ENCODE data around the gene FGF23.

Gene FGF23

GRCh38 chr12:4322726-4323125 lies 56.8 kb downstream of the FGF23 start:
- peak overlapping the region; percentile 77 for H3K4me2 ChIP-seq (ENCODE audit: low read length)
- H3K27ac ChIP-seq (ENCODE audit: low read length): peak overlapping the region; percentile 28
- H3K4me3 ChIP-seq (ENCODE audit: low read length): peak overlapping the region; percentile 96
- peaks cover 4% of the 10 kb centered on the region for H3K36me3 ChIP-seq (replicated peaks; ENCODE audit: low read depth, low read length)
- no peaks in the 10 kb centered on the region for H3K9me3 ChIP-seq (ENCODE audit: insufficient read depth, low read length)
- TF ChIP-seq CTCF (IDR thresholded peaks at IDR 0.05; ENCODE audit: low read depth, low read length): no peak
- TF ChIP-seq EZH2phosphoT487 (IDR thresholded peaks at IDR 0.05; ENCODE audit: low read depth): no peak
- peak overlapping the region; percentile 76; the same call in 1 of the 2 replicates for H3K9ac ChIP-seq (ENCODE audit: low read length)
- H4K20me1 ChIP-seq (ENCODE audit: insufficient read depth, low read length): no peaks in the 10 kb centered on the region
- H3K79me2 ChIP-seq (ENCODE audit: low read length): peaks cover 54% of the 10 kb centered on the region
- no peak overlapping the region for H2AFZ ChIP-seq (ENCODE audit: low read depth, low read length)
- no peaks in the 10 kb centered on the region for H3K27me3 ChIP-seq (ENCODE audit: low read depth, low read length)
- H3K4me1 ChIP-seq (ENCODE audit: low read length): peaks cover 25% of the 10 kb centered on the region

DNA sequence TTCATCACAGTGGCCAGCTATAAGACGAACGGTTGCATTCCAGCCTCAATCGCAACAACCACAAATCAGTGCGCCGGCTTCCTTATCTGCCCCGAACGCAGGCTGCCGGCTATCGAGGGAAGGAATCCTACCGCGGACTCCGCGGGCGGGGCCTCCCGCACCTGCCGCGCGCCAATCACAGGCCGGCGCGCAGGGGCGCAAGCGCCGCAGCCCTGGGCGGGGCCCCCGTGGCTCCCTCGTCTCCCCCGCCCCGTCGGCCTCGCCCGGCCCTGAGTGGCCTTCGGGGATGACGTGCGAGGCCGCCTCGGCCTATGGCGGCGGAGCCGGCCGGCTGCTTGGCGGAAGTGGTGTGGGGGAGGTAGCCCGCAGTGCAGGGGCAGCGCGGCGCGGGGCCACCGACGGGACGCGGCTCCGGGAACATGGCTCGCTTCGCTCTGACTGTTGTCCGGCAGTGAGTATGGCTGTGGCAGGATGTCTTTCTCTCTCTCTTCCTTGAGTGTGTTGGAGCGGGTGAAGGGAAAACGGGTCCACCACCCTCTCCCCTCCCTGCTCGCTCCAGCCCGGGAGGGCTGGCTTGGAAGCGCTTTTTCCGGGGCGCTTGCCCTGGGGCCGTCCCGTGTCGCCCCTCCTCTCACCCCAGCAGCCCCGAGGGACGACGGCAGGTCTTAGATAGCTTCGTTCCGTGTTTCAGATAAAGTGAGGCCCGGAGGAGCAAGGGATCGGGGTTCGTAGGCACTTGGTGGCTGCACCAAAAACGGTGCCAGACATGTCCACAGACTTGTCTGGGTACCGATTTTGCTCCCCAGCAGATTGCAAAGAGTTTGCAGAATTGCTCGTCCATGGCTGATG lies 58.4 kb downstream of the FGF23 start, which contains the start of gene TIGAR:
TIGAR (plus strand) TSS at position 361 of the 849 bp plus-strand sequence; CDS start at position 420, 59 bp downstream.
- peak within 1 kb of the TSS; percentile 62 for H3K27ac ChIP-seq (ENCODE audit: low read length)
- H3K4me1 ChIP-seq (ENCODE audit: low read length): peaks cover 25% of the 10 kb centered on the region
- no peak for TF ChIP-seq CTCF (IDR thresholded peaks at IDR 0.05; ENCODE audit: low read depth, low read length)
- TF ChIP-seq EZH2phosphoT487 (IDR thresholded peaks at IDR 0.05; ENCODE audit: low read depth): no peak
- peak within 1 kb of the TSS; percentile 95 for H3K4me2 ChIP-seq (ENCODE audit: low read length)
- H3K27me3 ChIP-seq (ENCODE audit: low read depth, low read length): no peaks in the 10 kb centered on the region
- peaks cover 40% of the 10 kb centered on the region for H3K79me2 ChIP-seq (ENCODE audit: low read length)
- H3K36me3 ChIP-seq (replicated peaks; ENCODE audit: low read depth, low read length): peaks cover 4% of the 10 kb centered on the region
- peak within 1 kb of the TSS; percentile 76 for H3K9ac ChIP-seq (ENCODE audit: low read length)
- H4K20me1 ChIP-seq (ENCODE audit: insufficient read depth, low read length): no peaks in the 10 kb centered on the region
- H3K9me3 ChIP-seq (ENCODE audit: insufficient read depth, low read length): no peaks in the 10 kb centered on the region
- H2AFZ ChIP-seq (ENCODE audit: low read depth, low read length): peak within 1 kb of the TSS; percentile 20
- peak within 1 kb of the TSS; percentile 96 for H3K4me3 ChIP-seq (ENCODE audit: low read length)

DNA sequence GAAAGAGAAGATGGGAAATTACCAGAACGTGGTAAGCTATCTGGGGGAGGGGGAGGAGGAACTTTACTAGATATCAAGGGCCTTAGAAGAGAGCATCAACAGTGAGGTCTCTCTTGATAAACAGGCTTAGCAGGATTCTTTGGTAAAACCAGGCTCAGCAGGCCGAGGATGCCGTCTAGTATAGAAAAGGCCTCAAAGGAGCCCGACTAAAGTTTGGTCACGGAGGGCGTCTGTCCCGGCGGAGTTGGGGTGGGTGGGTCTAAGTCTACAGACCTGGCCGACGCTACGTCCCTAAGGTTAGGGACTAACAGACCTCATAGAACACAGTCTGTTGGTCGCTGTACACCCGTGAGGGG lies 59.0 kb downstream of the FGF23 start:
- H3K4me1 ChIP-seq (ENCODE audit: low read length): peaks cover 25% of the 10 kb centered on the region
- H3K36me3 ChIP-seq (replicated peaks; ENCODE audit: low read depth, low read length): peaks cover 6% of the 10 kb centered on the region
- H3K4me2 ChIP-seq (ENCODE audit: low read length): peak overlapping the region; percentile 95
- H3K9me3 ChIP-seq (ENCODE audit: insufficient read depth, low read length): no peaks in the 10 kb centered on the region
- peak overlapping the region; percentile 52 for H3K9ac ChIP-seq (ENCODE audit: low read length)
- H4K20me1 ChIP-seq (ENCODE audit: insufficient read depth, low read length): no peaks in the 10 kb centered on the region
- peak overlapping the region; percentile 28; the same call in 1 of the 2 replicates for H3K27ac ChIP-seq (ENCODE audit: low read length)
- no peak for TF ChIP-seq EZH2phosphoT487 (IDR thresholded peaks at IDR 0.05; ENCODE audit: low read depth)
- peaks cover 35% of the 10 kb centered on the region for H3K79me2 ChIP-seq (ENCODE audit: low read length)
- H2AFZ ChIP-seq (ENCODE audit: low read depth, low read length): peak overlapping the region; percentile 20; the same call in 1 of the 2 replicates
- peak overlapping the region; percentile 96 for H3K4me3 ChIP-seq (ENCODE audit: low read length)
- H3K27me3 ChIP-seq (ENCODE audit: low read depth, low read length): no peaks in the 10 kb centered on the region
